T-helper 2 cell (primary cell): ENCODE data around the gene NCR1.
"Not testable (repeated sequence)": the region's sequence is repeated elsewhere in the genome, so short reads cannot be mapped to it uniquely, and the experiment has no call there.

Source experiments
- DNase-seq, 5 experiments: peaks; one replicate each; pipeline versions ENCODE4 v3.0.0 to v3.0.0-alpha.2; 2012 to 2022

NCR1 gene

DNA sequence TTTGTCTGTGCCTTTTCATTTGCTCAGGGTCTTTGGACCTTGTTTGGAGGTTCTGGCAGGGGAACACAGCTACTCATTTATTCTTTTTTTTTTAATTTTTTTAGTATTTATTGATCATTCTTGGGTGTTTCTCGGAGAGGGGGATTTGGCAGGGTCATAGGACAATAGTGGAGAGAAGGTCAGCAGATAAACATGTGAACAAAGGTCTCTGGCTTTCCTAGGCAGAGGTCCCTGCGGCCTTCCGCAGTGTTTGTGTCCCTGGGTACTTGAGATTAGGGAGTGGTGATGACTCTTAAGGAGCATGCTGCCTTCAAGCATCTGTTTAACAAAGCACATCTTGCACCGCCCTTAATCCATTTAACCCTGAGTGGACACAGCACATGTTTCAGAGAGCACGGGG lies 2.0 kb downstream of the NCR1 start:
- not testable (repeated sequence) for DNase-seq

DNA sequence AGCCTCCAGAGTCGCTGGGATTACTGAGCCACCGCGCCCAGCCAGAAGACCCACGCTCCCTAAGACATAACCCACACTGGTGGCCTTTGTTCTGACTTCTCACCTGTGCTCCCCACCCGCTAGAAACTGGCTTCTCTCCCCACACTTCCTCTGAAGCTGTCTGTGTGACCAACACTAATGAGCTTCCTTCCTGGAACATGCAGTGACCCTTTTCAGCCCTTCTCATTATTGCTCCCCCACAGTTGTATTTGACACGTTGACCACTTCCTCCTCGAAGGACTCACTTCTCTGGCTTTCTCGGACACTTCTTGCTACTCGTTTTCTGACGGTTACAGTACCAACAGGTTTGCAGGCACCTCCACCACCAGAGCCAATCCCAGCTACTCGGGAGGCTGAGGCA lies 10.9 kb downstream of the NCR1 start:
- no peak for DNase-seq

DNA sequence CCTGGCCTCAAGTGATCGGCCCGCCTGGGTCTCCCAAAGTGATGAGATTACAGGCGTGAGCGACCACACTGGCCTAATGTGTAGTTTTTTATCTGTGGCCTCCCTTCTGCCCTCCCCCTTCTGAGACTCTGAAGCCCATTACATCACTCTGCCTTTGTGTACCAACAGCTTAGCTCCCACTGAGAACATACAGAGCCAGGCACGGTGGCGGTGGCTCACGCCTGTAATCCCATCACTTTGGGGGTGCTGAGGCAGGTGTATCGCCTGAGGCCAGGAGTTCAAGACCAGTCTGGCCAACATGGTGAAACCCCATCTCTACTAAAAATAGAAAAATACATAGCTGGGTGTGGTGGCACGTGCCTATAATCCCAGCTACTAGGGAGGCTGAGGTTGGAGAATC lies 12.6 kb downstream of the NCR1 start:
- no peak for DNase-seq

DNA sequence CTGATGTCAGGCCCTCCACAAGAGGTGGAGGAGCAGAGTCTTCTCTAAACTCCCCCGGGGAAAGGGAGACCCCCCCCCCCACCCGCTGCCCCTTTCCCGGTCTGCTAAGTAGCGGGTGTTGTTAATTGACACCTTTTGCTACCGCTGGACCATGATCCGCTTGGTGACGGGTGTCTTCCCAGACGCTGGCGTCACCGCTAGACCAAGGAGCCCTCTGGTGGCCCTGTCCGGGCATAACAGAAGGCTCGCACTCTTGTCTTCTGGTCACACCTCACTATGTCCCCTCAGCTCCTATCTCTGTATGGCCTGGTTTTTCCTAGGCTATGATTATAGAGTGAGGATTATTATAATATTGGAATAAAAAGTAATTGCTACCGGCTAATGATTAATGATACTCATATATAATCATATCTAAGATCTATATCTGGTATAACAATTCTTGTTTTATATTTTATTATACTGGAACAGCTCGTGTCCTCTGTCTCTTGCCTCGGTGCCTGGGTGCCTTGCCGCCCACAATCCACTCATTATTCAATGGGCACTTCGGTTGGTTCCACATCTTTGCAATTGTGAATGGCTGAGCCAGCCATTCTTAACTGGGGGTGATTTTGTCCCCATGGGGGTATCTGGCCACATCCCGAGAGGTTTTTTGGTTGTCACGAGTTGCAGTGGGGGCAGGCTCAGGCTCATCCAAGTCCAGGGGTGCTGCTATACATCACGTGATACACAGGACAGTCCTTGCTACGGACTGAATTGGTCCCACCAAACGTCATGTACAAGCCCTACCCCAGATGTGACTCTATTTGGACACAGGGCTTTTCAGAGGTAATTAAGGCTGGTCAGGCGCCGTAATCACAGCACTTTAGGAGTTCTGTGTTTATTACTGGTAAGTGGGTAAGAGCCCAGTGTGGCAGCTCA lies 14.0 kb downstream of the NCR1 start:
- not testable (repeated sequence) for DNase-seq

DNA sequence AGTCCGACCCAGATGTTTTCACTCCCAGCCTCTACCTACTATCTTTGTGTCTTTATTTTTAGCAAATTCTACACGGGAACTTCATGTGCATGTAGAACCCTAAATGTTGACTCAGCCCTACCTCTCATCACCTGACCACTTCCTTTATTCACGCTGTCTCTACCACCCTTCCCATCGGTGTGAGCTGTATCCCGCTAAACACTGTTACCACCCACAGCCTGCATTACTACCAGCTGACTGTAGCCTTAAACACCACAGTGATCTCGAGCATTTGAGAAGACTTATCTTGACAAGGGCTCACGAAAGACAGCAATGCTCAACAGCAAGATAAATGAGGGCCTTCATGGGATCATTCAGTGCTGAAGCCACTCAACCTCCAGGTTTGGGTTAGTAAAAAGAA lies 15.1 kb downstream of the NCR1 start:
- DNase-seq = peak in 1 of 5 experiments; percentile 10

GRCh38 chr19:54923276-54923675 lies 17.3 kb downstream of the NCR1 start:
- no peak for DNase-seq

DNA sequence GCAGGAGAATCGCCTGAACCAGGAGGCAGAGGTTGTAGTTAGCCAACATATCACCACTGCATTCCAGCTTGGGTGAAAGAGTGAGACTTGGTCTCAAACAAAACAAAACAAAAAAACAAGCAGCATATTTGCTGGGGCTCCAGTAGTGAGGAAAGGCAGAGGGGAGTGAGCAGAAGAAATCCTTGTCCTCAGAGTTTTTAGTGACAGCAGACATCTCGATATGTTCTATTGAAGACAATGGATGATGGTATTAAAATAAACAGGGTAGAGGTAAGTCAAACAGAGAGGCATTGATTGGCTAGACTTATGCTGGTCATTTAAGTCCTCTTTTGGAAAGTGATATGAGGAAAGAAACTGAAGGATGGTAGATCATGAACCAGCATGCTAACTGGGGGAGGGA lies 22.4 kb downstream of the NCR1 start:
- no peak for DNase-seq

- DNase-seq = peak in 1 of 5 experiments; percentile 58
Observed at GRCh38 chr19:54937926-54938325, 32.0 kb downstream of the NCR1 start.

- DNase-seq = no peak
Observed at GRCh38 chr19:54938906-54939305, 33.0 kb downstream of the NCR1 start.

DNA sequence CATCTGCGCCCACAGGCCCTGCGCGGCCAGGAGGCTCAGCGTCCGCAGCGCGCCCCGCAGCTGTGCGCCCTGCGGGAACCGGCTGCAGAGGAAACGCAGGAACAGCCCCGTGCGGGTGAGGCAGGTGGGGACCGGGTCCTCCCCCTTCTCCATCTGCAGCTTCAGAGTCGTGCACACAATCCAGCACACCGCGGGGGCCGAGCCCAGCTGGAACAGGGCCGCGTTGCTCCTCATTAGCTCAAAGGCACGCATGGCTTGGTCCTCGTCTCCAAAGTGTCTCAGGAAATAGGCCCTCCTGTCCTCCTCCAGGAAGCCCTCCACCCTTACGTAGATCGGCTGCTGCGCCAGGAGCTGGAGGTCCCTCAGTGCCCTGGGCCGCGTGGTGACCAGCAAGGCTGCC lies 33.6 kb downstream of the NCR1 start:
- not testable (repeated sequence) for DNase-seq

- DNase-seq = not testable (repeated sequence)
Observed at GRCh38 chr19:54943772-54944361, 37.9 kb downstream of the NCR1 start.

GRCh38 chr19:54947381-54947780 lies 41.4 kb downstream of the NCR1 start, which contains the start of gene NLRP7:
Gene NLRP7, minus strand, starts transcription at chr19:54947530.
- DNase-seq = no peak

DNA sequence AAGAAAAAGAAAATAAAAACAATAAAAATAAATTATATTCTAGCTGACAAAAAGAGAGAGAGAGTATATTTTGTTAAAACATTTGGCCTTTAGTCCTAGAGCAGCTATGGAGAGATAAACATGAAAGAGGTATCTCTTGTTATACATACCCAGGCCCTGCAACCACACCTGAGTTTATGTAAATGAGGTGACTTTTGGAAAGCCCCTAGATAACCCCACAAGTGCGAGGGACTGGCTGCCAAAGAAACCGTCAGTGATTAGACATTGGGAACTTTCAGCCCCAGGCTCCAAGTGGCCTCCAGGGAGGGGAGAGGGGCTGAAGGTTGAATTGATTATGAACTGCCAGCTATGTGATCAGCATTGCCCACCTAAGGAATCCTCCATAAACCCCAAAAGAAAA lies 43.5 kb downstream of the NCR1 start:
- no peak for DNase-seq

- not testable (repeated sequence) for DNase-seq
Observed at GRCh38 chr19:54950580-54950979, 44.6 kb downstream of the NCR1 start.

- DNase-seq = no peak
Observed at GRCh38 chr19:54952591-54953344, 46.8 kb downstream of the NCR1 start.

DNA sequence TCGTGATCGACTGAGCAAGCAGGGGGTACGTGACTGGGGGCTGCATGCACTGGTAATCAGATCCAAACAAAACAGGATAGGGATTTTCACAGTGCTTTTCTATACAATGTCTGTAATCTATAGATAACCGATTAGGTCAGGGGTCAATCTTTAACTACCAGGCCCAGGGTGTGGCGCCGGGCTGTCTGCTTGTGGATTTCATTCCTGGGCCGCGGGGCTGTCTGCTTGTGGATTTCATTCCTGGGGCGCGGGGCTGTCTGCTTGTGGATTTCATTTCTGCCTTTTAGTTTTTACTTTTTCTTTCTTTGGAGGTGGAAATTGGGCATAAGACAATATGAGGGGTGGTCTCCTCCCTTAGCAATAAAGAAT lies 47.4 kb downstream of the NCR1 start:
- DNase-seq = not testable (repeated sequence)

- no peak for DNase-seq
Observed at GRCh38 chr19:54955376-54955775, 49.4 kb downstream of the NCR1 start.

- peak in 1 of 5 experiments; percentile 68 for DNase-seq
Observed at GRCh38 chr19:54959840-54960239, 53.9 kb downstream of the NCR1 start.
